Urinary bladder (tissue), 4 donors: Measurements from ENCODE around the gene USP34. TPM values are rescaled to one million over a fixed set of nuclear protein-coding genes. Genes with fewer than 3 reads are reported as not detected.
A peak's percentile ranks its signal among the peaks of the same experiment; 100 is the strongest.
"Not testable (repeated sequence)": the region's sequence is repeated elsewhere in the genome, so short reads cannot be mapped to it uniquely, and the experiment has no call there.

Experiments used
- DNase-seq: peaks from one replicate; pipeline ENCODE4 v3.0.0-alpha.2; 2015; ENCODE audit errors: extremely low spot score
- H3K27ac ChIP-seq: one replicate; pipeline ENCODE4 v1.5.1; 2013; ENCODE audit warnings: low read depth, mild to moderate bottlenecking, moderate library complexity
- H3K36me3 ChIP-seq: one replicate; pipeline ENCODE4 v1.6.1; 2013; ENCODE audit warnings: mild to moderate bottlenecking, moderate library complexity; ENCODE audit not compliant: insufficient read depth
- H3K4me1 ChIP-seq: one replicate; pipeline ENCODE4 v1.6.1; 2013; ENCODE audit warnings: mild to moderate bottlenecking, moderate library complexity; ENCODE audit not compliant: insufficient read depth
- H3K4me3 ChIP-seq: one replicate; pipeline ENCODE4 v1.5.1; 2013; ENCODE audit warnings: low read depth, low read length
- WGBS: extraction: QIAGEN DNeasy Blood & Tissue Kit; methylation state at CpG from one replicate; pipeline ENCODE4 v1.1.7; 2013; 5-methylcytosine and 5-hydroxymethylcytosine counted together
- polyA plus RNA-seq: library from polyadenylated mRNA; stranded (reverse); fragments of 200-250 nt; gene quantifications from one replicate; pipeline ENCODE4 v1.2.3, GENCODE V29; 2013
- total RNA-seq: library from RNA; depleted of rRNA; stranded (reverse); fragments of >200 nt; gene quantifications from one replicate; pipeline ENCODE4 v1.2.3, GENCODE V29; 2014
- donor health status: healthy with polysubstance abuse.
- donor health status: healthy.

Gene USP34
- total and polyA plus RNA-seq, 2 donors, result 48.2 to 294 TPM

GRCh38 chr2:61177727-61178549 is 292.9 kb downstream of the USP34 start:
- no peaks in the 10 kb centered on the region for H3K4me1 ChIP-seq
- peak overlapping the region; percentile 79 for H3K4me3 ChIP-seq
- peak; percentile 10 for DNase-seq
- peak overlapping the region; percentile 98 for H3K27ac ChIP-seq
- no peaks in the 10 kb centered on the region for H3K36me3 ChIP-seq
- 15% methylated on average over 45 of the region's 45 CpGs for WGBS

GRCh38 chr2:61176755-61177726 is 293.8 kb downstream of the USP34 start:
- Histone ChIP-seq H3K4me3 (peak overlapping the region; percentile 79), H3K4me1 (no peaks in the 10 kb centered on the region), H3K27ac (peak overlapping the region; percentile 98), H3K36me3 (no peaks in the 10 kb centered on the region)
- under 1% methylated on average over 111 of the region's 111 CpGs for WGBS
- DNase-seq, result peak; percentile 71

DNA sequence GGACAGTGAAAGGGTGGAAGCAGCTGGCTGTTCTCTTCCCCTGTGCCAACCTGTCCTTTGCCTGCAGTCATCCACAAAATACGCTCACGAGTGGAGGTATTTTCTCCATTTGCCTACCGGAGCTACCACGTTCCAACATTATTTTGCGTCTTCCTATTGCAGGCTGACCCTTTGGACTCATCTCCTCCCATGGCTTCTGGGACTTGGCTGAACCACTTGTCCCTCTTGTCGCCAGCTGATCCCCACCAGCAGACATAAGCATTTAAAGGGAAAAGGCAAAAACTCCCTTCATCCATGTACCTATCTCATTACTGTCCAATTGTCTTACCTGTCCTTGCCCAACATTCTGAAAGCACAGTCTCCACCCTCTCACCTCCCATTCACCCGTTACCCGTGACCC is 295.9 kb downstream of the USP34 start:
- Histone ChIP-seq H3K36me3 (no peaks in the 10 kb centered on the region), H3K27ac (no peak overlapping the region), H3K4me1 (no peaks in the 10 kb centered on the region), H3K4me3 (no peak overlapping the region)
- 86% methylated on average over 8 of the region's 8 CpGs for WGBS
- no peak for DNase-seq

- 71% methylated on average over 4 of the region's 4 CpGs for WGBS
- H3K4me3 ChIP-seq, result no peak overlapping the region
- H3K36me3 ChIP-seq, result no peaks in the 10 kb centered on the region
- DNase-seq, result no peak
- no peak overlapping the region for H3K27ac ChIP-seq
- no peaks in the 10 kb centered on the region for H3K4me1 ChIP-seq
Measured at GRCh38 chr2:61173116-61173515, 297.8 kb downstream of the USP34 start.

DNA sequence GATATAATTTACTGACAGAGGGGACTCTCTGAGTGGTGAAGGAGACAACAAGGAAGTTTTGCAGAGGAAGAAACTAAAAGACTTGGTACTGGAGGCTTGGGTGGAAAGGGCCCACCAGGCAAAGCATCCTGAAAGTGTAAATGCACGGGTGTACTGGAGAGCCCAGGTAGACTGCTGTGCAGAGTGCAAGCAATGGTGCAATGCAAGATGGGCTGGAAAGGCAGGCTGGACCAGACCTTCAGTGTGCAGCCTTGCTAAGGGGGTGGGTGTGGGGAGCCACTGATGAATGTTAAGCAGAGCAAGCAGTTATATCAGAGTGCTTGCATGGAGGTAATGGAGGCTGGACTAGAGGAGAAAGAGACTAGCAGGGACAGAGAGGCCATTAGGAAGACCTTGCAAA is 298.2 kb downstream of the USP34 start:
- Histone ChIP-seq H3K36me3 (no peaks in the 10 kb centered on the region), H3K4me3 (no peak overlapping the region), H3K27ac (no peak overlapping the region), H3K4me1 (no peaks in the 10 kb centered on the region)
- WGBS, result 78% methylated on average over 1 of the region's 1 CpG
- no peak for DNase-seq

DNA sequence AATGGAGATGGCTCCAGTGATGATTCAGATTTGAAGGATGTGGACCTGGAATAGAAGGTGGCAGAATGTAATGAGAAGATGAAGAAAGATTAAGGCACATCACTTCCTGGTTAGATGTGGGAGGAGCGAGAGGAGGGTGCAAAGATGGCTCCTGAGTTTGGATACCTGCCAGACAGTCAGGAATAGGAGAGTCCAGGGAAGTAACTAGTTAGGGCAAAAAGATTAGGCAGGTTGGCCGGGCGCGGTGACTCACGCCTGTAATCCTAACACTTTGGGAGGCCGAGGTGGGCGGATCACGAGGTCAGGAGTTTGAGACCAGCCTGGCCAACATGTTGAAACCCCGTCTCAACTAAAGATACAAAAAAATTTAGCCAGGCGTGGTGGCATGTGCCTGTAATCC is 303.3 kb downstream of the USP34 start:
- Histone ChIP-seq H3K36me3 (no peaks in the 10 kb centered on the region), H3K27ac (no peak overlapping the region), H3K4me3 (no peak overlapping the region), H3K4me1 (no peaks in the 10 kb centered on the region)
- WGBS, result 95% methylated on average over 10 of the region's 10 CpGs
- no peak for DNase-seq

DNA sequence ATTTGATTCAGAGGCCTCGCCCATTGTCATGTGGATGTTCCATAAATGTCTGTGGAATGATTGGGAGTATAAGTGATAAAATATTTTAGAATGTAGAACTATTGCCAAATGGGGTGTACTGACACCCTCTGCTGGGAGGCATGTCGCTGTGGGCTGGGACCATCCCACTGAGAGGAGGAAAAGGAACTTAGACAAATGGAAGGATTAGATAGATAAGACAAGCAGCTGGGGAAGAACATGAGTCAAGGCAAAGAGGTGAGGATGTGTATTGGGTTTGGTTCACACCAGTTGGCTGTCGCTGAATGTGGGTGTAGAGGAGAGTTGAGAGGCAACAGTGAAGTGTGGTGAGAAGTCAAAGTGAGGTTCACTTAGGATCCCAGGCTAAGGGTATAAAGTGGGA is 304.9 kb downstream of the USP34 start:
- Histone ChIP-seq H3K4me1 (no peaks in the 10 kb centered on the region), H3K27ac (no peak overlapping the region), H3K4me3 (no peak overlapping the region), H3K36me3 (no peaks in the 10 kb centered on the region)
- WGBS, result 68% methylated on average over 3 of the region's 3 CpGs
- DNase-seq, result no peak

GRCh38 chr2:61165082-61165481 is 305.8 kb downstream of the USP34 start:
- H3K27ac ChIP-seq, H3K4me1 ChIP-seq, H3K36me3 ChIP-seq: not testable (repeated sequence)

DNA sequence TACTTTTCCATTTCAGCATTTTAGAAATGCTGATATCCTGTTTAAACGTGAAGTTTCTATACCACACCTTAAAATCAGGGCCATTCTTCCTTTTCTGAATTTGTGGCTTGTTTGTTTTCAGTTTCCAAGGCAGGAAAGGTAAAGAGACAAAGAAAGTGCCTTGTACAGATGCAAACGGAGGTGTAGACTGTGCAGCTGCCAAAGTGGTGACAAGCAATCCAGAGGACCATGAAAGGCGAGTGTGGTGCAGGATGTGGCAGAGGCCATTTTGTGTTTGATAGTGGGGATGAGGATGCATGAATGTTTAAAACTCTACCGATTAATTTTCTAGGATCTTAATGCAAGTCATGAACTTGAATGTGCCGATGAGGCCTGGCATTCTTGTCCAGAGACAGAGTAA is 308.2 kb downstream of the USP34 start:
- Histone ChIP-seq H3K27ac (no peak overlapping the region), H3K4me3 (no peak overlapping the region), H3K4me1 (no peaks in the 10 kb centered on the region), H3K36me3 (no peaks in the 10 kb centered on the region)
- 92% methylated on average over 5 of the region's 5 CpGs for WGBS
- DNase-seq, result no peak

More at GRCh38 chr2:61165082-61165481, 305.8 kb downstream of the USP34 start:
- WGBS, result 95% methylated on average over 7 of the region's 7 CpGs
- DNase-seq, H3K4me3 ChIP-seq: not testable (repeated sequence)

DNA sequence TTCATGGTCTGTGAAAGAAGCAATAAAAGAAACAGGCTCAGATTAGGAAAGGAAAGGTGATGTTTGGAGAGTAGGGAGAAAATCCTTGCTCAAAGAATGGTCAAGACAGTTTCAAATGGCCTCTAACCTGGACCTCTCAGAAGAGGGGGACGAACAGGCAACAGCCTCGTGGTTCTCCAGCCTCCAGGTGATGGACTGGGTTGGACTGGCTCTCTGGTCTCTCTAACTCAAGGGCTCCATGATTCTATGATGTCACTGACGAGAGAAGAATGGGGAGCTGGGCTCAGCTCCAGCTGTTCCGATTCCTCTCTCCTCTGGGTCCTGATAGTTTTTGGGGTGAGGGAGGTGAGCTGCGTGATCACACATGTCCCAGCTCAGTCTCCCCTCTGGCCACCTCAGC is 309.0 kb downstream of the USP34 start, which contains the start of gene C2orf74:
C2orf74 (plus strand) TSS at position 301 of the 400 bp plus-strand sequence. CDS start 327 bp downstream, outside the sequence.
- Histone ChIP-seq H3K36me3 (no peaks in the 10 kb centered on the region), H3K27ac (no peak within 1 kb of the TSS), H3K4me1 (no peaks in the 10 kb centered on the region), H3K4me3 (no peak within 1 kb of the TSS)
- WGBS, result 90% methylated on average over 5 of the region's 5 CpGs
- DNase-seq, result no peak

DNA sequence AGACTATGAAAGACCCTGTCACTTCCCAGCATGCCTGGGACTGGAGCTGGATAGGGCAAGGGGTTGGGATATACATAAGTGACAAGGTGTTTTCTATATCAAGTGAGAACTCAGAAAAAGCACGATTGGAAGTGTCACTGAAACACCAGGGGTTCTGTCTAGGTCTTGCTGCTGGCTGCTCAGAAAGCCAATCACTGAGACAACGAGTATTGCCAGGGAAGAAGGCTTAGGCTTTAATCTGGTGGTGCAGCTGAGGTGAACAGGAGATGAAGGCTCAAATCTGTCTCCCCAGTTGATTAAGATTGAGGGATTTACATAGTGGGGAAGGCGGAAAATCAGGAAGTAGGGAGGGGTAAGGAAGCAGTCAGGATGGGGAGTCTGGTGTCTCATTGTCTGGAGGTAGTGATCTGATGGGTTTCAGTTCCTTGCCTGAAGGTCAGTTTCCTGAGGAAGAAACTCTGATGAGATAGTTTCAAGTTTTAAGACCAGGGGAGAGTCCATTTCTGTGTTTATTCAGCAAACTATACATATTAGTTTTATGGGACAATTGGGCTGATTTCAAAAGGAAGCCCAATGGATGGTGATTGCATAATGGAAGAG is 312.4 kb downstream of the USP34 start:
- no peak overlapping the region for H3K4me3 ChIP-seq
- no peaks in the 10 kb centered on the region for H3K4me1 ChIP-seq
- H3K36me3 ChIP-seq, result no peaks in the 10 kb centered on the region
- H3K27ac ChIP-seq, result no peak overlapping the region
- 79% methylated on average over 3 of the region's 3 CpGs for WGBS
- no peak for DNase-seq

DNA sequence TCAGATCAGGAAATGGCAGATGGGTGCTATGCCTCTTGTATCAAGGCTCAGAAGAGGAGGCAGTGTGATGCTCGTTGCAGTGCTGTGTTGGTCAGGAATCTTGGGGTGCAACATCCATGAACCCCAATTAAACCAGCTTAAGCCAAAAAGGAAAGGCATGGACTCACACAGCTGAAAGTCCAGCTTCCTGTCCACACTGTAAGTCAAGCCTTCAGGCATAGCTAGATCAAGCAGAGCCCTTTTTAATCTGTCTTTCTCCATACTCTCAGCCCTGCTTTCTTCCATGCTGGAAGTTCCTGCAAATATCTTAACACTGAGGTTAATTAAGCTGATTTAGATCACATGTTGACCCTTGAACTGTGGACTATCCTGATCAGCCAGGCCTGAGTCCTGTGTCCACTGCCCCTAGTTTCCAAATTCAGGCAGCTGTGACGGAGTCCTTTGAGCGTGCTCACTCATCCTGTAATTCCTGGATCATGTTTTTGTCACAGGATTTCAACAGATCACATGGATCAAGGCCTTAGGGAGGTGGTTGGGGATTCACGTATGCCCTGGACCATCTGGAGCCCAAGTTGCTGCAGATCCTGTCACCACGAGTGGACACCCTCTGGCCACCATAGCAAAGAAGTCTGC is 313.4 kb downstream of the USP34 start:
- no peak overlapping the region for H3K27ac ChIP-seq
- no peak for DNase-seq
- no peaks in the 10 kb centered on the region for H3K4me1 ChIP-seq
- no peaks in the 10 kb centered on the region for H3K36me3 ChIP-seq
- H3K4me3 ChIP-seq, result no peak overlapping the region
- WGBS, result 93% methylated on average over 5 of the region's 5 CpGs

DNA sequence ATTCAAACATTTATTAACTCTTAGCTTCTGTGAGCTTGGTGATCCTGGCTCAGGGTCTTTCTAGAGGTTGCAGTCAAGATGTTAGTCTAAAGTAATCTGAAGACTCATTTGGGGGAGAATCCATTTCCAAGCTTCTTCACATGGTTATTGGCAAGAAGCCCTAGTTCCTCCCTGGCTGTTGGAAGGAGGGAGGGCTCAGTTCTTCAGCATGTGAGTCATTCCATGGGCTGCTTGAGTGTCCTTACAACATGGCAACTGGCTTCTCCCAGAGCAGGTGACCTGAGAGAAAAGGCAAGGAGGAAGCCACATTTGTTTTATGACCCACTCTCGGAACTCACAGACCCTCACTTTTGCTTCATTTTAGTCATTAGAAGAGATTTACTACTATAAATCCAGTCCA is 319.5 kb downstream of the USP34 start:
- no peaks in the 10 kb centered on the region for H3K4me1 ChIP-seq
- 97% methylated on average over 1 of the region's 1 CpG for whole genome bisulfite sequencing
- H3K36me3 ChIP-seq, result no peaks in the 10 kb centered on the region
- no peak overlapping the region for H3K27ac ChIP-seq
- DNase-seq, result no peak
- H3K4me3 ChIP-seq, result no peak overlapping the region
